Medulla oblongata (tissue), 1 donor: ENCODE results near the gene ACTN1.
"Not testable (repeated sequence)": the region's sequence is repeated elsewhere in the genome, so short reads cannot be mapped to it uniquely, and the experiment has no call there.

Experiments
- DNase-seq: peaks from one replicate; pipeline ENCODE4 v3.0.0-alpha.2; 2015; ENCODE audit errors: extremely low spot score

The ACTN1 gene

GRCh38 chr14:68863610-68864360, 115.3 kb downstream of the ACTN1 start:
- DNase-seq = no peak

GRCh38 chr14:68862954-68863594, 116.0 kb downstream of the ACTN1 start:
- DNase-seq = peak; percentile 81

- no peak for DNase-seq
Observed at GRCh38 chr14:68860771-68861170, 118.3 kb downstream of the ACTN1 start.

GRCh38 chr14:68857516-68858070, 121.5 kb downstream of the ACTN1 start:
- no peak for DNase-seq

DNA sequence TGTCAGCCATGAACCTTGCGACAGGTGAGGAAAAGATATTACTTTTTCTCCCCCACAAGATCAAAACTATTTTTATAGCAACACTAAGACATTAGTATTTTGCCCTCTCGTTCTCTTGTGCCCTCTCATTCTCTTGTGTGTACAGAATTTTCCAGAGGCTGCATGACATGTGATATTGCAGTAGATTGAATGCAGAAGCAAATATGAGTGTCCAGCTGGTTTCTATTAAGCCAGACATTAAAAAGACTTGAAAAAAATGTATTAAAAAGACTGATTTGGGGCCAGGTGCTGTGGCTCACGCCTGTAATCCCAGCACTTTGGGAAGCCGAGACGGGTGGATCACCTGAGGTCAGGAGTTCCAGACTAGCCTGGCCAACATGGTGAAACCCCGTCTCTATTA, 122.5 kb downstream of the ACTN1 start:
- no peak for DNase-seq

DNA sequence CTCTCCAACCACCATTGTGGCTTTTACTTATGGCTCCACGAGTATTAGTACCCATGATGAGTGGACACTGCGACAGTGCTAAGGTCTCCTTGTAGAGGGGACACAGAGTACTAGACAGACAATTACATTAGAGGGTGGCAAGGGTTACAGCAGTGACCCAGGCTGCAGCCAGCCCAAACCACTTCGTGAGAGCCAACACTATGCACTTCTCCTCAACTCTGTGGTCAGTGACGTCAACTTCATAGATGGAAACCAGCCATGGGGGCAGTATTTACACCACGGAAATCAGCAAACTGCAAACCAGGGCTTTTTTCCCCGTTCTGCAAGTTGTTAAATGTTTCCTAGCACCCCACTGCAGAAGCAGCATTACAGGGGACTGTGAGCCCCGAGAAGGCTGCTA, 124.7 kb downstream of the ACTN1 start:
- no peak for DNase-seq

- DNase-seq = no peak
Observed at GRCh38 chr14:68853749-68854148, 125.4 kb downstream of the ACTN1 start.

- not testable (repeated sequence) for DNase-seq
Observed at GRCh38 chr14:68852493-68852892, 126.6 kb downstream of the ACTN1 start.

DNA sequence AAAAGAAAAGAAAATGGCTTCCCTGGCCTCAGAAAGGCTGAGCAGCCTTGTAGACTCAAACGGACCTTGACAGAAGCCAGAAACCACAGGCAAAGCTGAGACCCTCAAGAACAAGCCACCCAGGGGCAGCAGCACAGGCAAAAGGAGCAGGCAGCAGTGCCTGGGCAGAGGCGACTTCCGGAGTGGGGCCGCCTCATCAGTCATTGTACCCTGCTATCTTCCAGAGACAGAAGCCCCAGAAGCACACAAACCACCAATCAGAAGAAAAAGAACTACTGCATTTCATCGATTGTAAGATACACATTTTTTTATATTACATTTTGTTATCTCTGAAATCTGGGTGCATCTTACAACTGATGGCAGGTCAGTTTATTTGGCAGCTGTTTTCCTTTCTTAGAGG, 128.0 kb downstream of the ACTN1 start:
- no peak for DNase-seq

DNA sequence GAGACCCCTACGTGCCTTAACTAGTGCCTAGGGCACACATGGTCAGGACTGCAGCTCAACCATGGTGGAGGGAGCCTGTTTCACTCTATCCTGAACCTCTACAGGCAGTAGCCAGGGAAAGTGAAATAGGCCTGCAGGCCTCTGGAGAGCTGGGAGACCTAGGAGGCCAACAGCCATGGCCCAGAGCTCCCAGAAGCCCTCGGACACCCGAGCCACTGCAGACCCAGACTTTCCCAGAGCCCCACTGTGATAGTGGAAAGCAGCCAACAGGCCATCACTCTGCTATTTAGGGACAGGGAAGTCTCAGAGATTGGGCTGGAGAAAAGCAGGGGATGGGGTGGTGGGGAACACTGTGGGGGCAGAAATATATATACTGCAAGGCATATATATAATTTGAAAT, 129.7 kb downstream of the ACTN1 start:
- no peak for DNase-seq

DNA sequence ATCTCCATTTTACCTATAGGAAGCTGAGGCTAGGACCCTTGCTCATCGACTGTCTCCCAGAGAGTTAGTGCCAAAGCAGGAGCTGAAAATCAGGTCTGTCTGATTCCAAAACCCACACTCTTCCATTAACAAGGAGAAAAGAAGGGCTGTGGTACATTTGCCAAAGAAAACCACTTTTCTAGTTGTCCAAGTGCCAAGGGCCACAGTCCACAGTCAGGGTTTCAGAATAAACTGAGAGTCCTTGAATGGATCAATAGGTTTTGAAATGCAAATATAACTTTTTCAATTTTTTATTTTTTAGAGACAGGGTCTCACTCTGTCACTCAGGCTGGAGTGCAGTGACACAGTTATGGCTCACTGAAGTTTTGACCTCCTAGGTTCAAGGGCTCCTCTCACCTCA, 130.8 kb downstream of the ACTN1 start:
- no peak for DNase-seq

GRCh38 chr14:68847640-68848039, 131.5 kb downstream of the ACTN1 start:
- DNase-seq = not testable (repeated sequence)

DNA sequence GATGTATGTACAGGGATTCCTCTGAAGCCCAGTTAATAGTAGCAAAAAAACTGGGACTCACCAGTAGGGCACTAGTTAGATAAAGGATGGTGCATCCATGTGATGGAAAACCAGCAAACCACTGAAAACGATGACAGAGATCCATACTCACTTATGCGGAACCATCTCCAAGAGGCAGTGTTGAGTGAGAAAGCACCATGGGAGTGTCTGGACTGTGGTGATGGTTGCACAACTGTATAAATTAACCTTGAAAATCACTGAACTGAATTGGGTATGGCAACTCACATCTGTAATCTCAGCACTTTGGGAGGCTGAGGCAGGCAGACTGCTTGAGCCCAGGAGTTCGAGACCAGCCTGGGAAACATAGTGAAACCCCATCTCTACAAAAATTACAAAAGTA, 132.6 kb downstream of the ACTN1 start:
- DNase-seq = no peak

GRCh38 chr14:68844210-68844545, 134.9 kb downstream of the ACTN1 start:
- no peak for DNase-seq

GRCh38 chr14:68843471-68844209, 135.5 kb downstream of the ACTN1 start:
- DNase-seq = peak; percentile 72

- no peak for DNase-seq
Observed at GRCh38 chr14:68842298-68842697, 136.8 kb downstream of the ACTN1 start.

DNA sequence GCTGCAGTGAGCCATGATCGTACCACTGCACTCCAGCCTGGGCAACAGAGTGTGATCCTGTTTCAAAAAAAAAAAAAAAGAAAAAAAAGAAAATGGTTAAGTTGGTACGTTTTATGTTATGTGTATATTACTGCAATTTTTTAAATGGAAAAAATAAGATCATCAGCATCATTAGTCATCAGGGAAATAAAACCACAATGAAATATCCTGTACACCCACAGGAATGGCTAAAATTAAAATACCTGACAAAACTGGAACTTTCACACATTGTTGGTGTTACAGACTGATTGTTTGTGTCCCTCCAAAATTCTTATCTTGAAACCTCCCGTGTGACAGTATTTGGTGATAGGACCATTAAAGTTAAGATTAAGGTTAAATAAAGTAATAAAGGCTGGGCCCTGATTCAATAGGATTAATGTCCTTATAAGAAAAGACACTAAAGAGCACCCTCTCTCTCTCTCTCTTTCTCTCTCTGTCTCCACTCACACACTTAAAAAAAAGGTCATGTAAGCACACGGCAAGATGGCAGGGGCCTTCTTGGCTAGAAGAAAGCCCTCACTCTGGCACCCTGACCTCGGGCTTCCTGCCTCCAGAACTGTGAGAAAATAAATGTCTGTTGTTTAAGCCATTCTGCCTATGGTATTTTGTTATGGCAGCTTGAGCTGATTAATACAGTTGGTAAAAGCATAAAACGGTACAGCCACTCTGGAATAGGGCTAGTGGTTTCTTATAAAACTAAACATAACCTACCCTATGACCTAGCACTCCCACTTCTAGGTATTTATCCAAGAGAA, 137.9 kb downstream of the ACTN1 start:
- no peak for DNase-seq

- DNase-seq = no peak
Observed at GRCh38 chr14:68840454-68840853, 138.6 kb downstream of the ACTN1 start.

- no peak for DNase-seq
Observed at GRCh38 chr14:68836082-68836481, 143.0 kb downstream of the ACTN1 start.

GRCh38 chr14:68834816-68835215, 144.3 kb downstream of the ACTN1 start:
- DNase-seq = no peak

GRCh38 chr14:68828698-68829097, 150.4 kb downstream of the ACTN1 start:
- no peak for DNase-seq

DNA sequence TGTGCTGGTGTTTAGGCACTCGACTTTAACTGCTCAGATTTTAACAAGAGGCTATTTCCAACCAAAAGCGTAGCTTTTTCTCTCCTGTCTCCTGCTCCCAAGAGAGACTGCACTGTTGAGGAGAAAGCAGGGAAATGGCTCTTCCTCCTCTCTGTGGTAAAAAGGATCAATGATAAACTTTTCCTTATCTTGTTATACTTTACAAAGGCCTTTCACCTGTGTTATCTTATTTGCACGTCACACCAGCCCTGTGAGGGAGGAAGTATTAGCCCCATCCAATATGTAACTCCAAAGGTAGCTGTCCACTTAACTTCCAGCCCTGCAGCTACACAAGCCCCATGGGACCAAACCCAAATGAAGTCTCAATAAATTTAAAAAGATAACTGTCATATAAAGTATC, 153.4 kb downstream of the ACTN1 start:
- DNase-seq = no peak
